Jurkat, Clone E6-1 (cell line): ENCODE data around the gene LGR4.
"Not testable (repeated sequence)": the region's sequence is repeated elsewhere in the genome, so short reads cannot be mapped to it uniquely, and the experiment has no call there.

Experiments
- DNase-seq: peaks from one replicate; pipeline ENCODE4 v3.0.0-alpha.2; 2011; ENCODE audit warnings: low read depth, low spot score
- H3K4me3 ChIP-seq: 2 replicates; pipeline ENCODE4 v1.5.1; 2011; ENCODE audit warnings: mild to moderate bottlenecking, low read length, control low read depth, moderate library complexity

The LGR4 gene

GRCh38 chr11:27462543-27462942 is 10.0 kb downstream of the LGR4 start:
- DNase-seq, result no peak
- no peak overlapping the region for H3K4me3 ChIP-seq

DNA sequence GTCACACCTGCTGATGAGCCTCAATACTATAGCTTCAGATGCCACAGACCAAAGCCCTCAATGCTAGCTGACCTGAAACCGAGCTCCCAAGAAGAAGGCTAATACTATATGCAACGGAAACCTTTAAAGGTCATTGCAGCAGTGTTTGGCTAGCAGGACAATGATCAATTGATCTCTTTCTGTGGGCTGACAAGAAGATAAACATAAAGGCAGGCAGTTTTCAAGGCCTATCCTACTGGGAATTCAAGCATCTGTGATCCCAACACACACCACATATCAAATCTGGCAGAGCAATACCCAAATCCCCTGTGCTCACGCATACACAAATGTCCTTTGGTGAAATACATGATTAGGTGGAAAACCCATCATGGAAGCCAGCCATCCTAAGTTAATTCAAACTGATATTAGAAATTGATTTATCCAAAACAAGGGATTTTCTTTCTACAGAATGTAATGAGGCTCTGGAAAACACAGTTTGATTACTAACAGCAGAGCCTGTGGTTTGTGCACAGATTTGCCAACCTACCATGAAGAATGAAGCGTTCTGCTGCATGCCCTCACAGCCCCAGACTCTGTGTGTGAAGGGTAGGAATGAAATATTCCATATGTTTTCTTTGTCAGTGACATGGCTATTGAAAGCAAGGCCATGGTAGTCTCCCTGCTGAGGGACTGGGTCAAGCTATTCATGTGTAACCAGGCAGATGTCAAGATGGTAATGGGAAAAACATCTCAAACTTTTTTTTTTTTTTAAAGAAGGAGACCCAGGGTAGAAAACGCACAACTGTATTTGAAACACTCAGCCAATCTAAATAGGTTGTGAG is 12.2 kb downstream of the LGR4 start:
- no peak overlapping the region for H3K4me3 ChIP-seq
- no peak for DNase-seq

DNA sequence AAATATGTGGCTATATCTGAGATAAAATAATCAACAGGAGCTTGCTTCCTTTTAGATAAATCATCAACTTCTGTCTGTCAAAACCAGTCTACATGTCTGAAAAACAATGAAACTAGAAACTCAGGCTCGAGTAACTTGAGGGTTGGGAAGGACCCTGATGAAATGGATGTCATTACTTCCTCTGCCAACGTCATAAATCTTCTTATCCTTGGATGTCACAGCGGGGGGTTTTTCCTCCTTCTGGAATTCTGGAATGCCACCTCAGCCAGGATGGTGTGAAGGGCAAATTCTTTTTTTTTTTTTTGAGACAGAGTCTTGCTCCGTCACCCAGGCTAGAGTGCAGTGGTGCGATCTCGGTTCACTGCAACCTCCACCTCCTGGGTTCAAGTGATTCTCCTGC is 13.4 kb downstream of the LGR4 start:
- no peak for DNase-seq
- H3K4me3 ChIP-seq, result no peak overlapping the region

GRCh38 chr11:27458182-27458581 is 14.4 kb downstream of the LGR4 start:
- H3K4me3 ChIP-seq, result no peak overlapping the region
- DNase-seq, result no peak

DNA sequence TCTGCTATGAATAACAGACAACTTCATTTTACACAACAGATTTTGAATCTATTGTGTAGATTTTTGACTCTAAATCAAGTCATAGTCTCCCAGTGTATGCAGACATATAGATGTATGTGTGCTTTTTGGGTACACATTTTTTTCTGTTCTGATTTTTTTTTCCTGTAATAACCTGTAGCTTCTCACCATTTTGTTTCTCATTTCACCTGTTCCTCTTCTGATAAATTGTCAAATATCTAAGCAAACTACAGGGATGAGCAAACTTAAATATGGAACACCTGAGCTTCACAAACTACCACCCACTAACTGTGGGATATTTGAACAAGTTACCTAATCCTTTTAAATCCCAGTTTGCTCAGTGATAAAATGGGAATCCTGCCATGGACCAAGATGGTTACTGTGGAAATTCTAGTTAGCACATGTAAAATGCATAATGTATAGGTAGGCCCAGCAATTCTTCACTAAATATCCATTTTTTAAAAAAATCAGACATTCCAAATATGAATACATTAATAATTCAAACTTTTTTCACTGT is 15.7 kb downstream of the LGR4 start:
- H3K4me3 ChIP-seq, result no peak overlapping the region
- DNase-seq, result no peak

- no peak for DNase-seq
- H3K4me3 ChIP-seq, result no peak overlapping the region
Observed at GRCh38 chr11:27456140-27456794, 16.3 kb downstream of the LGR4 start.

DNA sequence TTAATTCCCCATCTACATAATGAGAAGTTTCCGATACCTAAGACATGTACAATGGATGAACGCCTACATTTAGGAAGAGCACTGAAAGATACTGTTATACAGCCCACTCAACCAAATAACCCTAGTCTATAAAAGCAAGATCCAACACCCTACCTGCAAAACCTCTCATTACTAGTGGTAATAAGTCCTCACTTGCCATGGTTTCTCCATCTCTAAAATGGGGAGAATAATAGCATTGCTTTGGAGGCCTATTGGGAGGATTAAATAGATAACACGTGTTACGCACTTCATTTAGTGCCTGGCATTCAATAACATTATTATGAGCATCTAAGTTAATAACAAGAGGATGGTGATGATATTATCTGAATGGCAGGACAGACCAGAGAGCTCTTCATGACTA is 16.9 kb downstream of the LGR4 start:
- DNase-seq, result no peak
- no peak overlapping the region for H3K4me3 ChIP-seq

DNA sequence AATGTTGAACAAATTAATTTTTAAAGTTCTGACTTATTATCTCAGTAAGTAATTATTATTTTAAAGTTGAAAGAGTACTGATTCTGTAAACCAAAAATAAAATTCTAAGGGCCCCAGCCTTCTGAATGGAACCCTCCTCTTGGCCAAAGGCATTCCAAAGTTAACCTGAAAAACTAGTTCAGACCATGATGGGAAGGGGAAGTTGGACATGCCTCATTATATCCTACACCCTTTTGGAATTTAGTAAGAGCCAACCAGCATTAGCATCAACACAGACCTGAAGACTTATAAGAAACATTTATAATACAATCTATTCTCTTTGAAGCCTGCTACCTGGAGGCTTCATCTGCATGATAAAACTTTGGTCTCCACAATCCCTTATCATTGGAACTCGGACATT is 18.9 kb downstream of the LGR4 start:
- H3K4me3 ChIP-seq, result no peak overlapping the region
- no peak for DNase-seq

- no peak overlapping the region for H3K4me3 ChIP-seq
- no peak for DNase-seq
Observed at GRCh38 chr11:27452147-27452546, 20.4 kb downstream of the LGR4 start.

DNA sequence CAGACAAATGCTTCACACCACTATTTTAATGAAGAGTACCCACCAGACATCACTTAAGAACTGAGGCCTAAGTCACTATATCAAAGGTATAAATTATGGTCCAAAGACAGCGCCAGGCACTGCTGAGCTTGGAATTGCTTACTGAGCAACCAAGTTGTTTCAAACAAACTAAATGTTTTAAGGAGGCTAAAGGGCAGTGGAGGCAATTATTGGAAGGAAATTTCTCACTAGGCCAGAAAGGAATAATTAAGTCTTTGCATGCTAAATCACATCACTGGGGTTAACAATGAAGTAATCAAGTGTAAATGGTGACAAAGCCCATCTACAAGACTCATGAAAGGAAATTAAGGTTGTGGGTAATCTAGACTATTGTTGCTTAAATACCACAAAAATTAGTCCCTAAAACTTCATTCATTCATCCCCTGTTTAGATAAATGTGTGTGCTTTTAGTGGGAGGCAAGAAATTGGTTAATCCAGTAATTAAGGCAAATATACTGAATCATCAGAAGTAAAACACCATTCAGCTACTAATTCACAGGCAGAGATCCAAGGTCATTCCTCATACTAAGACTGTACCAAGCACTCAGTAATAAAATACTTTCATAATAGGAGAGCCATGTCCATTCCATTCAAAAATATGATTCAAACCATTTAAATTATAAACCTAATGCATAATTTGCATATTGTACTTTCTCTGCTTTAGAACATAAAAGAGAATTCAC is 21.2 kb downstream of the LGR4 start:
- DNase-seq, result no peak
- no peak overlapping the region for H3K4me3 ChIP-seq

DNA sequence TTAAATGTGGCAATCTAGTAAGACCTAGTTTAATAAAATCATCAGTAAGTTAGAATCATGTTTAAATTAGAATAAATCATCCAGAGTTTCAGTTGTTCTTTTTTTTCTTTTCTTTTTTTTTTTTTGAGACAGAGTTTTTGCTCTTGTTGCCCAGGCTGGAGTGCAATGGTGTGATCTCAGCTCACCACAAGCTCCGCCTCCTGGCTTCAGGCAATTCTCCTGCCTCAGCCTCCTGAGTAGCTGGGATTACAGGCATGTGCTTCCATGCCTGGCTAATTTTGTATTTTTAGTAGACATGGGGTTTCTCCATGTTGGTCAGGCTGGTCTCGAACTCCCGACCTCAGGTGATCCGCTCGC is 24.4 kb downstream of the LGR4 start:
- H3K4me3 ChIP-seq, DNase-seq: not testable (repeated sequence)

DNA sequence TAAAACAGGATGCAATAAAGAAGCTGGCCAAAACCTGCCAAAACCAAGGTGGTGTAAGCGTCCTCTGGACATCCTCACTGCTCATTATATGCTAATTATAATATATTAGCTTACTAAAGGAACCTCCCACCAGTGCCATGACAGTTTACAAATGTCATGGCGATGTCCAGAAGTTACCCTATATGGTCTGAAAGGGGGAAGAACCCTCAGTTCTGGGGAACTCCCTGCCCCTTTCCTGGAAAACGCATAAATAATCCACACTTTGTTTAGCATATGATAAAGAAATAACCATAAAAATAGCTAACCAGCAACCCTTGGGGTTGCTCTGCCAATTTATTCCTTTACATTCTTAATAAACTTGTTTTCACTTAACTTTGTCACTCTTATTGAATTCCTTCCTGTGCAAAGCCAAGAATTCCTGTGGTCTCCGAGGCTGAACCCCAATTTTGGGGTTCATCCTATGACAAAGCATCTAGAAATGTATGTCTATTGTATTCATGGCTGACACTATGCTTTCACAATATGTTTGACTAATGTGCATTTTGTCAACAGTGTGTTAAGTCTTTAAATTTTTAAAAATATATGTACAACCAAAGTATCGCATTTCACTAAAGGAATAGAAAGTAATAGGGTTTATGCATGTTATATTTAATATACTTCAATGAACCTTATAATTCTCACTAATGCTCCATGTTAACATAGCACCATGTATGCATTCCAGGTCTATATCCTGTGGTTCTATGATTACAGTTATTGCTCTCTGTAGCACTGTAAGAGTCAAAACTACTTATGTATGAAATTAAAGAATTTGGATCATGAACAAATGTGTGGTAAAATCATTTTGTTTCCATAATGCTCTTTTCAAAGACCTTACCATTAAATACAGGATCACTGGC is 25.1 kb downstream of the LGR4 start:
- no peak overlapping the region for H3K4me3 ChIP-seq
- DNase-seq, result no peak

DNA sequence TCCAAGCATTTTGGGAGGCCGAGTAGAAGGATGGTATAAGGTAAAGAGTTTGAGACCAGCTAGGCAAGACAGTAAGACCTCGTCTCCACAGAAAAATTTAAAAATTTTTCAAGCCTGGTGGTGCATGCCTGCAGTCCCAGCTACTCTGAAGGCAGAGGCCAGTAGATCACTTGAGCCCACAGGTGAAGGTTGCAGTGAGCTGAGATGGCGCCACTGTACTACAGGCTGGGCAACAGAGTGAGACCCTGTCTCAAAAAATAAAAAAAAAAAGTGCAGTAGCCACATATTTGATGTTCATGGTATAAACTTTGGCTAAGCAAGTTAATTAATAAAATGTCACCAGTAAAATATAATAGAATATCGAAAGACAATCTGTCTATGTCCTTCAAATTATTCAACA is 27.0 kb downstream of the LGR4 start:
- DNase-seq, result no peak
- no peak overlapping the region for H3K4me3 ChIP-seq

DNA sequence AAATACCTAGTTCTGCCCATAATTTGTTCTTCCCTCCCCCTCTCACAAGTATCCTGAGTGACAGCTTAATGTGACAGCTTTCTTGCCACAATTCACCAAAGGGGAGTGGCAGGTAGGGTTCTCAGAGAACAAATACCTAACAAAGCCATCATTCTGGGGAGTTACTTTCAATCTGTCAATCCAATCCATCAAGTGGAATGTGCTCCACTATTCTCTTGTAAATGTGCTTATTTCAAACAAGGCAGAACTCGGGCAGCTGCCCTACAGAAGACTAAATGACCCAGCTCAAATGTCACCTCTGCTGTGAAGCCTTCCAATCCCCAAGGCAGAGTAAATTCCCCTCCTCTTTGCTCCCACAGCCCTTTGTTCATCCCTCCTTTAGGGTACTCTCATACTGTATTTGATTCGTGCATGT is 27.8 kb downstream of the LGR4 start:
- DNase-seq, result no peak
- no peak overlapping the region for H3K4me3 ChIP-seq

- no peak for DNase-seq
- H3K4me3 ChIP-seq, result no peak overlapping the region
Observed at GRCh38 chr11:27443746-27444507, 28.7 kb downstream of the LGR4 start.

- no peak for DNase-seq
- H3K4me3 ChIP-seq, result no peak overlapping the region
Observed at GRCh38 chr11:27443227-27443626, 29.4 kb downstream of the LGR4 start.

DNA sequence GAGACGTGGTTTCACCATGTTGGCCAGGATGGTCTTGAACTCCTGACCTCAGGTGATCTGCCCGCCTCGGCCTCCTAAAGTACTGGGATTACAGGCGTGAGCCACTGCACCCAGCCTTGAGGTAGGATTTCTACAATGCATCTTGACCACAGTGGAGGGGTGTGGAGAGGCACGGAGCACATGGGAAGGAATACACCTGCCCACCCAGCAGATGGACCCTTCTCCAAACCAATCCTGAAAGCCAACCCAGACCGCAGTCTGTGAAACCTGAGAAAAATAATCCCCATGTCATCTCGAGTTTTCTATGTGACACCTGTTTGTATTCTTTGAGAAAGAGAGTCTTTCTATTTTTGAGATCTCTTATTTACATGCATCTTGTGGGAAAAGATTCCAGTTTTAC is 32.5 kb downstream of the LGR4 start:
- no peak for DNase-seq
- no peak overlapping the region for H3K4me3 ChIP-seq

GRCh38 chr11:27438595-27438981 is 34.0 kb downstream of the LGR4 start:
- no peak overlapping the region for H3K4me3 ChIP-seq
- no peak for DNase-seq
